Measurements from ENCODE around the gene PTPN9. TPM values are rescaled to one million over a fixed set of nuclear protein-coding genes. Genes with fewer than 3 reads are reported as not detected.

Gene PTPN9
- total and polyA plus RNA-seq, 8 donors: 7.7 to 22.9 (median 14.5) TPM

GRCh38 chr15:75420698-75421097, 158.4 kb downstream of the PTPN9 start:
- TF ChIP-seq CTCF (IDR thresholded peaks at IDR 0.05) (no peak), POLR2AphosphoS5 (IDR thresholded peaks at IDR 0.05) (peak in 1 of 3 donors; percentile 21)
- no peak for DNase-seq
- Histone ChIP-seq H3K27me3 (no peaks in the 10 kb centered on the region), H3K36me3 (peaks cover 12 to 71% (median 59%) of the 10 kb centered on the region in 4 donors), H3K9me3 (no peaks in the 10 kb centered on the region), H3K4me1 (peaks cover 5 to 40% (median 16%) of the 10 kb centered on the region in 4 donors), H3K4me3 (no peak overlapping the region), H3K27ac (peak overlapping the region in 3 of 5 donors; percentile 4 to 81 (median 72))
- intact Hi-C loops (cut with DNase I; ENCODE audit: low total_unique reads): no loop called here

GRCh38 chr15:75416584-75416983, 162.5 kb downstream of the PTPN9 start:
- peak overlapping the region in 3 of 5 donors; percentile 18 to 74 (median 71) for H3K27ac ChIP-seq
- WGBS, 5 donors: 71 to 93% (median 79%) methylated on average over 1 of the region's 1 CpG
- TF ChIP-seq POLR2A (IDR thresholded peaks at IDR 0.05): no peak
- TF ChIP-seq POLR2AphosphoS5 (IDR thresholded peaks at IDR 0.05): no peak
- no peak for TF ChIP-seq CTCF (IDR thresholded peaks at IDR 0.05)
- no peak for TF ChIP-seq EP300 (IDR thresholded peaks at IDR 0.05)
- no peak for DNase-seq
- H3K9me3 ChIP-seq: no peaks in the 10 kb centered on the region
- intact Hi-C loops (cut with DNase I; ENCODE audit: low total_unique reads): no loop called here
- peaks cover 5 to 46% (median 16%) of the 10 kb centered on the region in 4 donors for H3K4me1 ChIP-seq
- H3K27me3 ChIP-seq: no peaks in the 10 kb centered on the region
- H3K4me3 ChIP-seq: no peak overlapping the region
- H3K36me3 ChIP-seq: peaks cover 20 to 69% (median 60%) of the 10 kb centered on the region in 4 donors

Small RNA genes within 50 kb of the gene (small RNA-seq; reads per million reads assigned to genes)
- 0 reads per million in 4 donors for gene AC105036.1
- gene AC105036.2: 0 reads per million in 4 donors

Other genes starting within 250 kb of the PTPN9 start
- 100 to 1,000 TPM in 1 of 5 donors, 10 to 100 TPM in 4; 38.5 to 183 (median 61.7) TPM for gene COMMD4, start 243.3 kb downstream of the PTPN9 start, total RNA-seq
- gene COMMD4, start 243.3 kb downstream of the PTPN9 start, polyA plus RNA-seq: 100 to 1,000 TPM; 102 to 130 (median 123) TPM
- gene NEIL1, start 232.3 kb downstream of the PTPN9 start, total RNA-seq: 100 to 1,000 TPM in 3 of 5 donors, 10 to 100 TPM in 2; 22.2 to 793 (median 111) TPM
- 10 to 100 TPM; 18.2 to 38.6 (median 23.5) TPM for gene NEIL1, start 232.3 kb downstream of the PTPN9 start, polyA plus RNA-seq
- gene MAN2C1, start 210.7 kb downstream of the PTPN9 start, total RNA-seq: 100 to 1,000 TPM; 256 to 629 (median 539) TPM
- 100 to 1,000 TPM; 103 to 143 (median 135) TPM for gene MAN2C1, start 210.7 kb downstream of the PTPN9 start, polyA plus RNA-seq
- 10 to 100 TPM; 22.0 to 61.9 (median 39.7) TPM for gene SIN3A, start 127.6 kb downstream of the PTPN9 start, total RNA-seq
- gene SIN3A, start 127.6 kb downstream of the PTPN9 start, polyA plus RNA-seq: 10 to 100 TPM in 1 of 3 donors, 1 to 10 TPM in 2; 8.4 to 10.7 (median 9.7) TPM
- gene SNUPN, start 46.4 kb upstream of the PTPN9 start, total RNA-seq: 10 to 100 TPM in 4 of 5 donors, 1 to 10 TPM in 1; 4.7 to 19.6 (median 15.1) TPM
- 10 to 100 TPM; 16.2 to 29.2 (median 24.3) TPM for gene SNUPN, start 46.4 kb upstream of the PTPN9 start, polyA plus RNA-seq
- gene IMP3, start 60.9 kb upstream of the PTPN9 start, total RNA-seq: 100 to 1,000 TPM in 2 of 5 donors, 10 to 100 TPM in 2, 1 to 10 TPM in 1; 3.5 to 137 (median 39.8) TPM
- gene IMP3, start 60.9 kb upstream of the PTPN9 start, polyA plus RNA-seq: 10 to 100 TPM; 67.4 to 98.7 (median 80.7) TPM
- 10 to 100 TPM; 12.5 to 36.8 (median 23.9) TPM for gene SNX33, start 68.6 kb upstream of the PTPN9 start, total RNA-seq
- gene SNX33, start 68.6 kb upstream of the PTPN9 start, polyA plus RNA-seq: 10 to 100 TPM; 11.0 to 15.6 (median 11.6) TPM
- 10 to 100 TPM; 15.1 to 44.6 (median 28.1) TPM for gene CSPG4, start 133.5 kb upstream of the PTPN9 start, total RNA-seq
- gene CSPG4, start 133.5 kb upstream of the PTPN9 start, polyA plus RNA-seq: 10 to 100 TPM in 1 of 3 donors, 1 to 10 TPM in 2; 1.8 to 15.5 (median 3.1) TPM